Breast epithelium (tissue), 4 donors: ENCODE data around the gene TSPAN32. TPM values are rescaled to one million over a fixed set of nuclear protein-coding genes. Genes with fewer than 3 reads are reported as not detected.

ENCODE experiments used
- DNase-seq, 2 donors: peaks; one replicate each; pipeline ENCODE4 v3.0.0-alpha.2; 2019; ENCODE audit warnings: low spot score in 2 of 2
- H3K27ac ChIP-seq, 2 donors: fragments of 200-600 bp; sonication (generic) in 1 of 2; one replicate each; pipeline ENCODE4 v1.5.1; 2016 to 2019; ENCODE audit warnings: mild to moderate bottlenecking in 1 of 2
- H3K27me3 ChIP-seq, 2 donors: fragments of 200-600 bp; sonication (generic) in 1 of 2; one replicate each; pipeline versions ENCODE4 v1.5.1 to v1.6.0; 2017 to 2019; ENCODE audit warnings: control low read depth in 1 of 2, mild to moderate bottlenecking in 1 of 2
- H3K36me3 ChIP-seq: fragments of 200-600 bp; one replicate; pipeline ENCODE4 v1.5.1; 2019
- H3K4me1 ChIP-seq, 2 donors: fragments of 200-600 bp; sonication (generic); one replicate each; pipeline ENCODE4 v1.5.1; 2016 to 2019; ENCODE audit warnings: control low read depth in 1 of 2
- H3K4me3 ChIP-seq, 3 donors: fragments of 200-600 bp; sonication (generic); 1 replicate in 2 of 3; 2 replicates in 1 of 3; pipeline ENCODE4 v1.5.1; 2016 to 2019; ENCODE audit warnings: mild to moderate bottlenecking in 3 of 3, moderate library complexity in 2 of 3
- H3K9me3 ChIP-seq, 2 donors: fragments of 200-600 bp; sonication (generic) in 1 of 2; one replicate each; pipeline ENCODE4 v1.5.1; 2016 to 2019; ENCODE audit warnings: control low read depth in 1 of 2
- CTCF ChIP-seq, 3 donors: fragments of 450-650 bp; IDR thresholded peaks; one replicate each; pipeline ENCODE4 v1.5.1; 2016 to 2017; ENCODE audit warnings: antibody characterized with exemption in 3 of 3, mild to moderate bottlenecking in 3 of 3, moderate library complexity in 3 of 3
- POLR2A ChIP-seq: fragments of 450-650 bp; IDR thresholded peaks from one replicate; pipeline ENCODE4 v1.6.1; 2016; ENCODE audit warnings: antibody characterized with exemption, mild to moderate bottlenecking, moderate library complexity
- POLR2AphosphoS5 ChIP-seq, 3 donors: sonication (generic); formaldehyde crosslinking; IDR thresholded peaks; one replicate each; pipeline ENCODE4 v1.6.1; 2017; ENCODE audit warnings: antibody characterized with exemption in 3 of 3
- intact Hi-C: fragments of 100-400 bp; cut with DNase I; formaldehyde crosslinking; loops from one replicate; pipeline ENCODE4 v1.15.1; 2023; ENCODE audit warnings: low total_unique reads
- total RNA-seq, 3 donors: library from RNA; depleted of rRNA; stranded (reverse); fragments of >200 nt; gene quantifications; one replicate each; pipeline ENCODE4 v1.1.0, GENCODE V29; 2016

Gene TSPAN32
- total RNA-seq, 3 donors from 2014 or later: 0.33 to 2.4 (median 1.0) TPM

DNA sequence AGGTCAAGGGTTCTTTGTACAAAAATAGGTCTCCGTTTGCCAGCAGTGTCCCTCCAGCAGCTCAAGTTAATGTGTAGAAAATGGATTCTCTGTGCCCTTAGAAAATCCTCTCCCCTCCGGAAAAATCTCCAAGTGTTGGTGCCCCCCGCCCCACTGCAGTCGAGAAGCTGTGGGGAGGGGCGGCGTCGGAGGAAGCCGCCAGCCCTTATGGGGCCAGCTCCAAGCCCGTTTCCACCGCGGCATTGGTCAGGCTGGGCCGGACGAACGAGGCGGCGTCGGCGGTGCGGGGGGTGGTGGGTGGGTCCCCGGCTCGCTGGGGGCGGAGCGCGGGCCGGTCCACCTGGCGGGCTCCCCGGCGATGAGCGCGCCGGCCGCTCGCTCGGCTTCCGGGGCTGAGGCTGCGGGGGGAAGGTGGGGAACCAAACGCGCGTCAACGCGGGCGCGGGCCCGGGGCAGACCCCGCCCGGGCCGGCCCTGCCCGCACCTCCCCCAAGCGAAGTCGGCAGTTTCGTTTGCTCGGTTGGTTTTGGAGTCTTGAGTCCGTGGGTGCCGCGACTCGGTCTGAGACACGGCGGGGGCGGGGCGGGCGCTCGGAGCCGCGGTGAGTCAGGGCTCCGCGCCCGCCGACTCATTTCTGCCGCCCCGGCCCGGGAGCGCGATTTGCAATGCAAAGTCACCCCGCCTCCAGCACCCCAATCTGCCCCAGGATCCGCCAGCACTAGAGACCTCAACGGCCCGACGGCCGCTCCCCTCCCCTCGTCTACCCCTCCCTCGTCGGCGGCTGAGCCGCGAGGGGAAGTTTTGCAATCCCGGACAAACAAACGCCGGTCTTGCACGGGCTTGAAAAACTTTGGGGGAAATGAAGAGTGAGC, 32.8 kb upstream of the TSPAN32 start:
- H3K4me1 ChIP-seq: peaks cover 6 to 14% of the 10 kb centered on the region in 2 donors
- peak overlapping the region; percentile 74 to 89 for H3K27ac ChIP-seq
- intact Hi-C loops: no loop called here
- peaks cover 10 to 12% of the 10 kb centered on the region in 2 donors for H3K27me3 ChIP-seq
- no peak for TF ChIP-seq POLR2AphosphoS5 (IDR thresholded peaks at IDR 0.05)
- no peak for TF ChIP-seq POLR2A
- no peak for TF ChIP-seq CTCF (IDR thresholded peaks at IDR 0.05)
- no peaks in the 10 kb centered on the region for H3K36me3 ChIP-seq
- peak; percentile 43 to 63 for DNase-seq
- H3K4me3 ChIP-seq: peak overlapping the region; percentile 45 to 92 (median 64)
- H3K9me3 ChIP-seq: no peaks in the 10 kb centered on the region

DNA sequence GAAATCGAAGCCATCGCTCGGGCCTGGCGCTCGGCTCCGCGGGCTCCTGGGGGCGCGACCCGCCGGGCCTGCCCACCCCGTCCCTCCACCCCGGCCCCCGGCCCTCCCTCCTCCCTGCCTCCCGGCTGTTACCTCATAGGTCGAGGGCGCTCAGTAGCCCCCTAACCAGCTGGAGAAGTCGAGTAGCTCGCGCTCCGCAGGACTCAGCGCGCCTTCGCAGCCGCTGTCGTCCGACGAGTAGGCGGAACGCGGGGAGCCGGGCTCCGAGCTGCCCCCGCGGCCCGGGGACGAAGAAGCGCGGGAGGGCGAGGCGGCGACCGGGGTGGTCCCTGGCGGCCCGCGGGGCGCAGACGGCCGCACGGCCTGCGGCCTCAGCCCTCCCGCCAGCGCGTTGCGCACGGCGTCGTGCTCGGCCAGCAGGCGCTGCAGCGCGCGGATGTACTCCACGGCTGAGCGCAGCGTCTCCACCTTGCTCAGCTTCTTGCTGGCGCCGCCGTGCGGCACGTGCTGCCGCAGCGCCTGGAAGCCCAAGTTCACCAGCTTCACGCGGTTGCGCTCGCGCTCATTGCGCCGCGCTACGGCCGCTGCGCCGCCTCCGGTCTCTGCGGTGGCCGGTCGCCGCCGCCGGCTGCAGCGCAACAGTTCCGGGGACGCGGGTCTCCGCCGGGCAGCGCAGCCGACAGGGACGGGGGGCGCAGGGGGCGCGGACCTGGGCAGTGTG, 32.1 kb upstream of the TSPAN32 start:
- peak overlapping the region; percentile 74 to 89 for H3K27ac ChIP-seq
- H3K27me3 ChIP-seq: peaks cover 10 to 12% of the 10 kb centered on the region in 2 donors
- H3K4me3 ChIP-seq: peak overlapping the region; percentile 45 to 92 (median 64)
- H3K4me1 ChIP-seq: peaks cover 6 to 14% of the 10 kb centered on the region in 2 donors
- TF ChIP-seq POLR2AphosphoS5 (IDR thresholded peaks at IDR 0.05): peak in 1 of 3 donors; percentile 45
- no peak for TF ChIP-seq POLR2A
- H3K9me3 ChIP-seq: no peaks in the 10 kb centered on the region
- no peaks in the 10 kb centered on the region for H3K36me3 ChIP-seq
- intact Hi-C loops: no loop called here
- peak; percentile 35 to 58 for DNase-seq

- Histone ChIP-seq H3K27ac (peak within 1 kb of the TSS; percentile 74 to 89), H3K36me3 (no peaks in the 10 kb centered on the region), H3K9me3 (no peaks in the 10 kb centered on the region), H3K4me1 (peaks cover 6 to 14% of the 10 kb centered on the region in 2 donors), H3K4me3 (peak within 1 kb of the TSS; percentile 45 to 92 (median 64)), H3K27me3 (peaks cover 10 to 12% of the 10 kb centered on the region in 2 donors)
- DNase-seq: peak; percentile 15 to 44
- TF ChIP-seq POLR2A (no peak), CTCF (IDR thresholded peaks at IDR 0.05) (no peak), POLR2AphosphoS5 (IDR thresholded peaks at IDR 0.05) (no peak)
- intact Hi-C loops: no loop called here
Measured at GRCh38 chr11:2270322-2271076, 31.3 kb upstream of the TSPAN32 start, which contains the start of gene ASCL2. TSS of gene ASCL2 (minus strand) at chr11:2270588. CDS start at chr11:2270332, 256 bp downstream.

- Histone ChIP-seq H3K27ac (no peak overlapping the region), H3K9me3 (no peaks in the 10 kb centered on the region), H3K36me3 (no peaks in the 10 kb centered on the region), H3K4me1 (peaks cover 6 to 14% of the 10 kb centered on the region in 2 donors), H3K4me3 (peak overlapping the region; percentile 45 to 92 (median 64)), H3K27me3 (peaks cover 10 to 12% of the 10 kb centered on the region in 2 donors)
- DNase-seq: peak; percentile 24 to 47
- intact Hi-C loops: no loop called here
- TF ChIP-seq POLR2AphosphoS5 (IDR thresholded peaks at IDR 0.05): no peak
- no peak for TF ChIP-seq CTCF (IDR thresholded peaks at IDR 0.05)
- TF ChIP-seq POLR2A: no peak
Measured at GRCh38 chr11:2271077-2271326, 30.8 kb upstream of the TSPAN32 start.
